KOPT-K1 (cell line): ENCODE measurements around the gene LINC01488.

ENCODE experiments used
- H3K27ac ChIP-seq: fragments of 200-600 bp; sonication (generic); 2 replicates; pipeline ENCODE4 v1.5.1; 2016; ENCODE audit warnings: antibody characterized with exemption, mild to moderate bottlenecking, low read depth, low read length; ENCODE audit not compliant: poor library complexity, severe bottlenecking
- H3K36me3 ChIP-seq: fragments of 200-600 bp; sonication (generic); 2 replicates; pipeline ENCODE4 v1.5.1; 2017; ENCODE audit warnings: antibody characterized with exemption, mild to moderate bottlenecking, low read length, moderate library complexity; ENCODE audit not compliant: insufficient read depth
- H3K9me3 ChIP-seq: fragments of 200-600 bp; sonication (generic); 2 replicates; pipeline ENCODE4 v1.5.1; 2017; ENCODE audit warnings: antibody characterized with exemption, low read length, mild to moderate bottlenecking; ENCODE audit not compliant: insufficient read depth, poor library complexity, severe bottlenecking

The LINC01488 gene

DNA sequence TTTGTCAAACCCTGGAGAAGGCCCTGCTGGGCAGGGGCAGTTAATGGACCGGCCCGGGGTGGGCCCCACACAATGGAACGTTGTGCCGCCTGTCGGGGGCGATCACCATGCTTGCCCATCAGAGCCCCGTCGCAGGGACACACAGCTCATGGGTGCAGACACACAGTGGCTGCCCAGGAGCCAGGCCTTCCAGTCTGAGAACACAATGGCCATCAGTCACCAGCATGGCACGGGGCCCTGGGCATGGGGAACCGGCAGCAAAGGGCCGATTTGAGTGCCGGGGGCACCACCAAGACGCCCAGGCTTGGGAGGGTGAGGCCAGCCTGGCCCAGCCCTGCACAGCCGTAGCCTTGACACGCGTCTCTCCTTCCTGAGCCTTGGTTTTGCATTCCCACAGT, 7.1 kb downstream of the LINC01488 start:
- no peaks in the 10 kb centered on the region for H3K9me3 ChIP-seq
- H3K36me3 ChIP-seq = no peaks in the 10 kb centered on the region
- no peak overlapping the region for H3K27ac ChIP-seq

- H3K9me3 ChIP-seq = no peaks in the 10 kb centered on the region
- H3K36me3 ChIP-seq = no peaks in the 10 kb centered on the region
- H3K27ac ChIP-seq = no peak overlapping the region
Measured at GRCh38 chr11:69489031-69489745, 7.7 kb downstream of the LINC01488 start.

GRCh38 chr11:69489746-69490365, 8.4 kb downstream of the LINC01488 start:
- H3K27ac ChIP-seq = no peak overlapping the region
- no peaks in the 10 kb centered on the region for H3K9me3 ChIP-seq
- H3K36me3 ChIP-seq = no peaks in the 10 kb centered on the region

GRCh38 chr11:69490516-69490915, 9.1 kb downstream of the LINC01488 start:
- Histone ChIP-seq H3K9me3 (no peaks in the 10 kb centered on the region), H3K27ac (no peak overlapping the region), H3K36me3 (no peaks in the 10 kb centered on the region)

DNA sequence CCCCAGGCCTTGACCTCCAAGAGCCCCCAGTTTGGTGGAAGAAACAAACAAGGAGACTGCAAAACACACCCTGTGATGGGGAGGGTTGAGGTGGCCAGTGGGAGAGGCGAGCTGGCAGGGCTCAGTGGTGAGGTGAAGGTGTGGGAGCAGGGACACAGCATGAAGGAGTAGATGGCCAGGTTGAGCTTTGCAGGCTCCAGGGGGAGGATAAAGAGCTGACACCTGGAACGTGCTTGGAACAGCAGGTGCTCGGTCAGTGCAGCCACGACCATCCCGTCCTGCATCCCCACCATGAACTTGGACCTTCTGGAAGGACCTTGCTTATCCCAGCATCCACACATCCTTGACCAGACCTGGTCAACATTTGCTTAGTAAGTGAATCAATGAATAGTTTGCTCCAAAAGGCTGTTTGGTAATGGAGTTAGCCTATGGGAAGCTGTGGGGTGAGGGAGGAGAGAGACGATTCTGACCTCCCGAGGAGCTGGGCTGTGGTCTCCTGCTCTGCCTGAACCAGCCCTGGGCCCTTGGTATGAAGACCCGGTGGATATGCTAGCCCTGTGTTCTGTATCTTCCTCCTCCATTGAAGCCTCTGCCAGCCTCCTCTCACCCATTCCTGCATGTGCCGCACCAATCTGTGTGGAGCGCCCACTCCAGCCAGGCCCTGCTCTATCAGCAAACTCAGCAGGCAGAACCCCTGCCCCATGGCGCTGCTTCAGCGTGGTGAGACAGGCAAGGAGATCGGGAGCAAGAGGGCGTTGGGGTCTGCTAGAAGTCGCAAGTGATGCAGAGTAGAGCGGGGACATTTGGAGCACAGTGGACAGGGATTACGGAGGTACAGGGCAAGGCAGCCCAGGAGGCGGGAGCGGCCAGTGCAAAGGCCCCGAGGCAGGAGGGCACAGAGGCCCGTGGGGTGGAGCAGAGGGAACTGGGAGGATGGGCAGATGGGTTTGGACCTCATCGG, 9.9 kb downstream of the LINC01488 start:
- H3K27ac ChIP-seq = no peak overlapping the region

DNA sequence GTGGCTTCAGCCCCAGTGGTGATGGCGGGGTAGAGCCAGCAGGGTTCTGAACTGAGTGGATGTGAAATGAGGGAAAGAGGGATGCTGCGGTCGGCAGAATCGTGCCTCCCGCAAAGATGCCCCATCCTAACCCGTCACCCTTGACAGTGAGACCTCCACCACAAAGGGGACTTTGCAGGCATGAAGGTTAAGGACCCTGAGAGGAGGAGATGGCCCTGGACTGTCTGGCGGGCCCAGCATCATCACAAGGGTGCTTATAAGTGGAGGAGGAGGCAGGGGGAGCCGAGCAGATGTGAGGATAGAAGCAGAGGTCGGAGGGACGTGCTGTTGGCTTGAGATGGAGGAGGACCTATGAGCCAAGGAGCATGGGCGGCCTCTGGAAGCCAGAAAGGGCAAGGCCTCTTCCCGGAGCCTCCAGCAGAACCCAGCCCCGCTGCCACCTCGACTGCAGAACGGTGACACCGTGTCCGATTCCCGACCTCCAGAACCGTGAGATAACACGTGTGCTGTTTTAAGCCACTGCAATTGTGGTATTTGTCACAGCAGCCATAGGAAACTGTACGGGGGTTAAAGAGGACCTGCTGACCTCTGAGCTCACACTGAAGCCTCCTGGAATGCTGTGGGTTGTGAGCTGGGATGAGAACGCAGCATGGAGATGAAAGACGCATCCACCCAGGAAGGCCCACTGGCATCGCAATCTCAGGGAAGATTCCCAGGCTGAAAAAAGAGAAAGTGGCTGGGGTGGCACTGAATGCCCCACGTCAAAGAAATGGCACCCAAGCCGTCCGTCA, 10.9 kb downstream of the LINC01488 start:
- H3K9me3 ChIP-seq = no peaks in the 10 kb centered on the region
- no peak overlapping the region for H3K27ac ChIP-seq
- no peaks in the 10 kb centered on the region for H3K36me3 ChIP-seq

More for the DNA sequence above, 9.9 kb downstream of the LINC01488 start:
- H3K9me3 ChIP-seq = no peaks in the 10 kb centered on the region
- no peaks in the 10 kb centered on the region for H3K36me3 ChIP-seq

DNA sequence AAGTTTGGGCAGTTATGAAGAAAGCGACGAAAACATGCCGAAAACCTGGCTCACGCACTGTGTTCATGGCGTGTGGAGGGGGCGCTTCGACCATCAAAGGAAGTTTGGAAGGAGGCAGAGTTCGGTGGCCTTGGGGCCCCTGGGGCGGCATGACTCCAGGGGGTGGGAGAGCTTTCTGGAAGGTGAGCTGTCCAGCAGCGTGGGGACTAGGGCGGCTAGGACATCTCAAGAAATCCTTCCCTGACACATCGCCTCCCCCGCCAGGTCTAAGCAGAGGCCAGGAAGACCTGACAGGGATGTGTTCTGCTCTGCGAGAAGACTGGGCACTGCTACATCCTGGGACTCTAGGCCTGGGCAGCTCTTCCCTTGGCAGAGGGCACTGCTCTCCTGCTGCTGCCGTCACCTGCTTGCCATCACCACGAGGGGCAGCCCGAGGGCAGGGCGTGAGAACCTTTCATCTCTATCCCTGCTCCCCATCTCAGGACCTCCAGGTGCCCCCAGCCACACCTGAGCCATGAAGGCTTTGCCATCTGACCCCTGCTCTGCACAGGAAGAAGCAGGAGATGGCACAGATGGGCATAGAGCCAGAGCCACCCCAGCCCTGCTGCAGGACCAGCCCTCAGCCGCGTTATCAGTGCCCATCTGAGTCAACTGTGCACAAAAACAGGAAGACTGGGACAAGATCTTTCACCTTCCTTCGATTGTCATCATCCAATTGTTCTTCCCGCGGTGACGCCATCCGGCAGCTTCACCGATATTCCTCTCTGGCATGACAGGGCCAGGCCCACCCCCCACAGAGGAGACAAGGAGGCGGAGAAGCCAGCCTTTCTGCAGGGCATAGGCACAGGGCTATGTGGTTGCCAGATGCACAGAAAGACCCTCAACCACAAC, 12.7 kb downstream of the LINC01488 start:
- no peaks in the 10 kb centered on the region for H3K36me3 ChIP-seq

DNA sequence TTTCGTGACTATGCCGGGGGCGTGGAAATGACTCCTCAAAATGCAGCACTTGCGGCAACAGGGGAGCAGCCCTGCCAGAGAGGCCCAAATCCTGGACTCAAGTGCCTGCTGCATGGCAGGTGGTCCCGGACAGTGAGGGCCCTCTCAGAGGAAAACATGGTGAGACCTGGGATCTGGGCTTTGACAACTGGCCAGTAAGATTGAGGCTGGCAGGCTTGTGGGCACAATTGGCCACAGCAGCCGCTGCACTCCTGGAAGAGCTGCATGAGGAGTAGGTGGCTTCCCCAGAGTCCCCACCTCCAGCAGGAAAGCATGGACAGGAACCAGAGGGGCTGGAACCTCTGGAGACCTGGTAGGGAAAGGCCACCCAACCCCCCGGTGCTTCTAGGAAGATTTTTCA, 13.4 kb downstream of the LINC01488 start:
- Histone ChIP-seq H3K36me3 (no peaks in the 10 kb centered on the region), H3K9me3 (no peaks in the 10 kb centered on the region), H3K27ac (no peak overlapping the region)

More for the DNA sequence above, 12.7 kb downstream of the LINC01488 start:
- Histone ChIP-seq H3K9me3 (no peaks in the 10 kb centered on the region), H3K27ac (no peak overlapping the region)

DNA sequence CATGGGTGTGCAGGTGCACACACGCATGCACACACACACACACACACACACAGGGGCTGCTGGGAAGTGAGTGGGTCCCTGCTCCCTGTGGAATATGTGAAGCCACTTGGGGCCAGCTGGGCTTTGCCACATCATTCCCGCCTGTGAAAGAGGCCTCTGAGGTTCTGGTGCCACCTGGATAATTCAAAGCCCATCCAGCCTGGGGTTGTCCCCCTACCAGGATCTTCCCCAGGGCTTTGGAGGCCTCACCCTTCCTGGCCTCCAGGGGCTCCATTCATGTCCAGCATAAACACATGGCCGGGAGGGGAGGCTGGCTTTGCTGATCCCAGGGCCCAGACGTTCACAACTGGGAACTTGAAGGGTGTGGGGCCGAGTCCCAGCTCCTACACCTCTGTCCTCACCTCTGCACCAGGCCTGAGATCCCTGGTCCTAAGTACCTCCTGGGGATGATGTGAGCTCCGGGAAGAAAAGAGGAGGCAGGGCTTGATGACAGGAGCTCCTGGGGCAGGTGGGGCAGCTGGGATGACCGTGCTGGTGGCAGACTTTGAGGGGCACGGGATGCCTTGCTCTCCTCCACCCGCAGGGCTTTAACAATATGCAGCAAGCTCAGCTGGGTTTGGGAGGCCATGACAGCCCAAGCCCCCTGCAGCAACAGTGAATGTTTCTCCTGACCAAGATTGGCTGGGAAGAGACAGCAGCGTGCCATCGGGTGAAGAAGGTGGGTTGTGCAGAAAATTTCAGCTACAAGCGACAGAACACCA, 14.2 kb downstream of the LINC01488 start:
- H3K36me3 ChIP-seq = no peaks in the 10 kb centered on the region
- H3K9me3 ChIP-seq = no peaks in the 10 kb centered on the region
- no peak overlapping the region for H3K27ac ChIP-seq

DNA sequence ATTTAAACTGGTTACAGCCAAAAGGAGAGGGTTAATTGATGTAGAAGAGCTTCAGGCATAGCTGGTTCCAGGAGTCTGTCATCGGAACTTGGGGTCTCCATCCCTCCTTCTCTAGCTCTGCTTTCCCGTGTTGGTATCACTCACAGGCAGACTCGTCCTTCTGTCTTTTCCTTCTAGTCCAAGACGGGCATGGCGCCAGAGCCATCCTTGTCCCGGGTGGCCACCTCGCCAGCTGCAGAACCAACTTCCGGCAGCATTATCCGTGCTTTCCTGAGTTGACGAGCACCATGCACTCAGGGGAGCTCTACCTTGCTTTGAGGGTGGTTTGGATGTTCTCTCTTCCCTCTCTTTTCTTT, 14.7 kb downstream of the LINC01488 start:
- H3K36me3 ChIP-seq = no peaks in the 10 kb centered on the region
- H3K27ac ChIP-seq = no peak overlapping the region
- no peaks in the 10 kb centered on the region for H3K9me3 ChIP-seq

DNA sequence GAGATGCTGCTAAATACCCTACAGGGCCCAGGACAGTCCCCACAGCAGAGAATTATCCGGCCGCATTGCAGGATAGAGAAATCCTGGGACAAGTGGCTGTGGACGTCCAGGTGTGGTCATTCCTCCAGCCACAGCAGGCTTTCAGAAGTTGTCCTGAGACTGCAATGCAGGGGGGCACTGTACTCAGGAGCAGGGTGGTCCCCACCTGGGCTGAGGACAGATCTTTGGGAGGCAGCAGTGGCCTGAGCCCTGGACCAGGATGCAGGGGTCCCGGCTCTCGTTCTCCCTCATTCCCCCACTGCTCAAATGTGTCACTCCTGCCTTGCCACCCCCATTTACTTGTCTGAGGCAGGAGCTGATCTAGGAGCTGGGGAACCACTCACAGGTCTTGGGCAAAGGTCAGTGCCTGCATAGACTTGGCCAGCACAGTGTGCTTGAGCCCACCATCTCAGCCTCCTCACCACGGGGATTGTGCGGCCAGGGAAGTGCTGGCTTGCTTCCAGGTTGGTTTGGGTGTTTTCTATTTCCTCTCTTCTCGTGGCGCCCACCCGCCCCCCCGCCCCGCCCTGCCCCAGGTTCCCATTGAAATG, 15.3 kb downstream of the LINC01488 start:
- no peak overlapping the region for H3K27ac ChIP-seq
- no peaks in the 10 kb centered on the region for H3K36me3 ChIP-seq
- no peaks in the 10 kb centered on the region for H3K9me3 ChIP-seq

DNA sequence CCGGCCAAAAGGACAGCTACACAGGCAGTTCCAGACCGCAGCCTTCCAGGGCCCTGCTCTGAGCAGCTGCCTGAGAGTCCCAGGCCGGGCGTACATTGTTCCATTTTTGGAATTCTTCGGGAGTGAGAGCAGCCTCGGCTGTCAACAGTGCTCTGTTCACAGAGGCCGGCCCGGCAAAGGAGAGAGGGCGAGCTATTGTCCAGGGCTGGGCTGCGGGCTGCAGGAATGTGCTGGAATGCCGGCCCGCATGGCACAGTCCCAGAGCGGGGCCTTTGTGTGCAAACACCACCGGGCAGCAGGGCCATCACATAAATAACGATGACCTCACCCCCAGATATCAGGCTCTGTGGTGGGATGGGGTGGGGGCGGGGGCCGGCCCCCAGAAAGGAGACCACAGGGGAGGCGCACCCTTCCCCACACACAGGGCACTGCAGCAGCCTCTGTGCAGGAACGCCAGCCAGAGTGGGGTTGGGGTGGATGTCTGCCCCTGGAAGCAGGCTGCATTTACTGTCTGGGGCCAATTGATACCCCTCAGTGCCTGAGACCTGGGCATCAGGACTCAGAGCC, 15.8 kb downstream of the LINC01488 start:
- H3K36me3 ChIP-seq = no peaks in the 10 kb centered on the region
- H3K9me3 ChIP-seq = no peaks in the 10 kb centered on the region
- no peak overlapping the region for H3K27ac ChIP-seq
